Measurements from ENCODE around the gene RAX.

The RAX gene

GRCh38 chr18:59272221-59272888 is 899 bp downstream of the RAX start:
- no peak overlapping the region for H3K9ac ChIP-seq (ENCODE audit: low read depth, low read length)
- no peaks in the 10 kb centered on the region for H3K36me3 ChIP-seq (ENCODE audit: insufficient read depth, low read depth, low read length)
- H3K4me1 ChIP-seq (ENCODE audit: insufficient read depth, low read length): peaks cover 17% of the 10 kb centered on the region; the same call in 1 of the 2 replicates
- peaks cover 9% of the 10 kb centered on the region; the same call in 1 of the 2 replicates for H3K9me3 ChIP-seq (ENCODE audit: insufficient read depth, low read depth, low read length)
- H3K27me3 ChIP-seq (ENCODE audit: insufficient read depth, low read length): peaks cover 99% of the 10 kb centered on the region
- peak overlapping the region; percentile 77; the same call in 1 of the 2 replicates for H3K4me3 ChIP-seq (ENCODE audit: low read length)
- H3K27ac ChIP-seq (ENCODE audit: low read length): no peak overlapping the region

DNA sequence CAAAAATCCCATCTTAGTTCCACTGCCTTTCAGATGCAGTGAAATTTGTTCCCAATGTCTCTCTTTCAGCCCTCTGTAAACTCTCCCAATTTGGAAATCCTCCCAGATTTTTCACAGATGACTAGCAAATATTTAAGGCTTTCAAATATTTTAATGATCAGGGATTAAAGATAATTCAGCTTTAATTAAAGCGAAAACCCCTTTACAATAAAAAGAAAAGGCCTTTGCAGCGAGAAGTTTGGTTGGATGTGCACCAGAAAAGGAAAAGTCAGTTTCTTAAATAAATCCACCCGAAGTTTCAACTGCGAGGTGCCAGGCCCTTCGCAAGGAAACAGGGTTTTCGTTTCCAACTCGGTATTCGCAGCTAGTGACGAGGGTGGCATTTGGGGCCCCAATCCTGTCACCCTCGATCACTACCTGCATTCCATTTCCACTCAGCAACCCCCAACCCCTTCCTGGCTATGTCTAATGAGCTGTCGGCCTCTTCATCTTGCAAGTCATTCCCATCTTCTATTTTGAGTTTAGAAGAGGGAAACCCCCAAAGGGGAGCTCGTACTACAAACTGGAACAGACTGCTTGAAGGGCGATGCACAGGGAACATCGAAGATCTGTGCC is 1.5 kb downstream of the RAX start:
- Histone ChIP-seq H3K9me3 (ENCODE audit: insufficient read depth, low read depth, low read length) (peaks cover 11% of the 10 kb centered on the region; the same call in 1 of the 2 replicates), H3K36me3 (ENCODE audit: insufficient read depth, low read depth, low read length) (no peaks in the 10 kb centered on the region), H3K9ac (ENCODE audit: low read depth, low read length) (no peak overlapping the region), H3K27ac (ENCODE audit: low read length) (no peak overlapping the region), H3K4me1 (ENCODE audit: insufficient read depth, low read length) (peaks cover 20% of the 10 kb centered on the region), H3K4me3 (ENCODE audit: low read length) (peak overlapping the region; percentile 77; the same call in 1 of the 2 replicates), H3K27me3 (ENCODE audit: insufficient read depth, low read length) (peaks cover 99% of the 10 kb centered on the region)

DNA sequence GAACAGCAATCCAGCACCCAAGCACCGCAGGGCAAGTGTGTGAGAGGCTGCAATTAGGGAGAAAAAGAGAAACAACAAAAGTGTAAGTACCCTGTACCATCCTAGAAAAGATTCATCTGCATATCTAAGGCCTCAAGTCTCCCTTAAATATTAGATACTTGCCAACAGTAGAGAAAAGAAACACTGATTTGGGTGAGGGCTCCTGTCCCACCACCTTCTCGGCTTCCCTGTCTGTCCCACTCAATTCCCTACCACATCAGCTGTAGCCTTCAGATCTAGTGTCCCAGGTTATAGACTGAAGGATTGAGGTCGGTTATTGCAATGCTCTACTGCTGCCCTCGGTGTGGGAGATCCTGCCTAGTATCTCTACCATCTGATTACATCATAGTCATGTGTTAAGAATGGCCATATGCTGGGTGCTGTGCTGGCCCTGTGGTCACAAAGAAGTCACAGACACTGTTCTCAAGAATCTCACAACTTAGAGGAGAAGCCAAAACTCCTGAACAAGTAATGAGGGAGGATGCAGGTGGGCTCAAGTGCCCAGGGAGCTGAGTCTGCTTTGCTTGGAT is 2.5 kb downstream of the RAX start:
- Histone ChIP-seq H3K4me3 (ENCODE audit: low read length) (no peak overlapping the region), H3K27me3 (ENCODE audit: insufficient read depth, low read length) (peaks cover 99% of the 10 kb centered on the region), H3K9me3 (ENCODE audit: insufficient read depth, low read depth, low read length) (peaks cover 19% of the 10 kb centered on the region; the same call in 1 of the 2 replicates), H3K36me3 (ENCODE audit: insufficient read depth, low read depth, low read length) (no peaks in the 10 kb centered on the region), H3K27ac (ENCODE audit: low read length) (no peak overlapping the region), H3K9ac (ENCODE audit: low read depth, low read length) (no peak overlapping the region), H3K4me1 (ENCODE audit: insufficient read depth, low read length) (peaks cover 13% of the 10 kb centered on the region)

GRCh38 chr18:59269563-59270119 is 3.6 kb downstream of the RAX start:
- peak overlapping the region; percentile 69 for H3K4me3 ChIP-seq (ENCODE audit: low read length)
- peaks cover 19% of the 10 kb centered on the region; the same call in 1 of the 2 replicates for H3K9me3 ChIP-seq (ENCODE audit: insufficient read depth, low read depth, low read length)
- H3K36me3 ChIP-seq (ENCODE audit: insufficient read depth, low read depth, low read length): no peaks in the 10 kb centered on the region
- peaks cover 99% of the 10 kb centered on the region for H3K27me3 ChIP-seq (ENCODE audit: insufficient read depth, low read length)
- peaks cover 10% of the 10 kb centered on the region for H3K4me1 ChIP-seq (ENCODE audit: insufficient read depth, low read length)
- no peak overlapping the region for H3K27ac ChIP-seq (ENCODE audit: low read length)
- H3K9ac ChIP-seq (ENCODE audit: low read depth, low read length): no peak overlapping the region

- Histone ChIP-seq H3K4me1 (ENCODE audit: insufficient read depth, low read length) (peaks cover 10% of the 10 kb centered on the region), H3K36me3 (ENCODE audit: insufficient read depth, low read depth, low read length) (no peaks in the 10 kb centered on the region), H3K9me3 (ENCODE audit: insufficient read depth, low read depth, low read length) (peaks cover 19% of the 10 kb centered on the region; the same call in 1 of the 2 replicates), H3K27ac (ENCODE audit: low read length) (no peak overlapping the region), H3K27me3 (ENCODE audit: insufficient read depth, low read length) (peaks cover 99% of the 10 kb centered on the region), H3K4me3 (ENCODE audit: low read length) (peak overlapping the region; percentile 69), H3K9ac (ENCODE audit: low read depth, low read length) (no peak overlapping the region)
These were observed 4.3 kb downstream of the RAX start for GRCh38 chr18:59268721-59269562.

DNA sequence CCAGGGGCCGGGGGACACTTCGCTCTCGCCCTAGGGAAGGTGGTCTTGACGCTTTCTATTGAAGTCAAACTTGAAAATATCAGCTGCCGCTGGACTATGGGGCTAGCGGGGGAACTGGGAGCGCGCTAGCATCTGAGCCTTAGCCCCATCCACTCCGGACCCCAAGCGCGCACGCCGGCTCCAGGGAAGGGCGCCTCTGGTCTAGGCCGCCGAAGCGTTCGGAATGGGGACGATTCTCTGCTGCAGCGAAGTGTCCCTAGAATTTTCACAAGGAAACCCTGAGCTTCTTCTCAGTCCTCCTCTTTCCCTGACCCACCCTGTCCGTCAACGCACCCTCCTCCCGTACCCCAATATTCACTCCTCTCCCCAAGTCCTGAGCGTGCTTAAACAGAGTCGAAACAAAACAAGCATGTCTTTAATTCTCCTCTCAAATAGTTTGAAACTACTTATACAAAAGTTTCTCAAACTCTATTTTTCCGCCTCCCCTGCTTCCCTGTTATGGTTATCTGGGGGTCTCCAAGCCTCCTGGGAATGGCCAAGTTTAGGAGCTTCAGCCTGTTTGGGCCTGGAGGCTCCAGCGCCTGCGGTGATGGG is 5.0 kb downstream of the RAX start:
- H3K36me3 ChIP-seq (ENCODE audit: insufficient read depth, low read depth, low read length): no peaks in the 10 kb centered on the region
- H3K9ac ChIP-seq (ENCODE audit: low read depth, low read length): no peak overlapping the region
- H3K4me3 ChIP-seq (ENCODE audit: low read length): peak overlapping the region; percentile 54; the same call in 1 of the 2 replicates
- H3K27me3 ChIP-seq (ENCODE audit: insufficient read depth, low read length): peaks cover 99% of the 10 kb centered on the region
- no peak overlapping the region for H3K27ac ChIP-seq (ENCODE audit: low read length)
- peaks cover 10% of the 10 kb centered on the region for H3K4me1 ChIP-seq (ENCODE audit: insufficient read depth, low read length)
- H3K9me3 ChIP-seq (ENCODE audit: insufficient read depth, low read depth, low read length): peaks cover 19% of the 10 kb centered on the region; the same call in 1 of the 2 replicates

- no peaks in the 10 kb centered on the region for H3K36me3 ChIP-seq (ENCODE audit: insufficient read depth, low read depth, low read length)
- H3K9me3 ChIP-seq (ENCODE audit: insufficient read depth, low read depth, low read length): peaks cover 19% of the 10 kb centered on the region; the same call in 1 of the 2 replicates
- no peak overlapping the region for H3K9ac ChIP-seq (ENCODE audit: low read depth, low read length)
- peaks cover 99% of the 10 kb centered on the region for H3K27me3 ChIP-seq (ENCODE audit: insufficient read depth, low read length)
- peaks cover 10% of the 10 kb centered on the region for H3K4me1 ChIP-seq (ENCODE audit: insufficient read depth, low read length)
- no peak overlapping the region for H3K27ac ChIP-seq (ENCODE audit: low read length)
- peak overlapping the region; percentile 54; the same call in 1 of the 2 replicates for H3K4me3 ChIP-seq (ENCODE audit: low read length)
These were observed 5.6 kb downstream of the RAX start for GRCh38 chr18:59267503-59268126.

GRCh38 chr18:59266886-59267502 is 6.3 kb downstream of the RAX start:
- Histone ChIP-seq H3K27ac (ENCODE audit: low read length) (no peak overlapping the region), H3K4me3 (ENCODE audit: low read length) (no peak overlapping the region), H3K9me3 (ENCODE audit: insufficient read depth, low read depth, low read length) (peaks cover 19% of the 10 kb centered on the region; the same call in 1 of the 2 replicates), H3K27me3 (ENCODE audit: insufficient read depth, low read length) (peaks cover 97% of the 10 kb centered on the region), H3K36me3 (ENCODE audit: insufficient read depth, low read depth, low read length) (no peaks in the 10 kb centered on the region), H3K9ac (ENCODE audit: low read depth, low read length) (no peak overlapping the region), H3K4me1 (ENCODE audit: insufficient read depth, low read length) (peaks cover 10% of the 10 kb centered on the region)

GRCh38 chr18:59266459-59266858 is 6.8 kb downstream of the RAX start:
- Histone ChIP-seq H3K9ac (ENCODE audit: low read depth, low read length) (no peak overlapping the region), H3K9me3 (ENCODE audit: insufficient read depth, low read depth, low read length) (peaks cover 19% of the 10 kb centered on the region; the same call in 1 of the 2 replicates), H3K4me3 (ENCODE audit: low read length) (no peak overlapping the region), H3K36me3 (ENCODE audit: insufficient read depth, low read depth, low read length) (no peaks in the 10 kb centered on the region), H3K27ac (ENCODE audit: low read length) (no peak overlapping the region), H3K4me1 (ENCODE audit: insufficient read depth, low read length) (peaks cover 10% of the 10 kb centered on the region), H3K27me3 (ENCODE audit: insufficient read depth, low read length) (peaks cover 91% of the 10 kb centered on the region)

GRCh38 chr18:59265974-59266369 is 7.3 kb downstream of the RAX start:
- peaks cover 19% of the 10 kb centered on the region; the same call in 1 of the 2 replicates for H3K9me3 ChIP-seq (ENCODE audit: insufficient read depth, low read depth, low read length)
- H3K4me3 ChIP-seq (ENCODE audit: low read length): no peak overlapping the region
- H3K27me3 ChIP-seq (ENCODE audit: insufficient read depth, low read length): peaks cover 87% of the 10 kb centered on the region
- H3K4me1 ChIP-seq (ENCODE audit: insufficient read depth, low read length): peaks cover 10% of the 10 kb centered on the region
- no peaks in the 10 kb centered on the region for H3K36me3 ChIP-seq (ENCODE audit: insufficient read depth, low read depth, low read length)
- H3K9ac ChIP-seq (ENCODE audit: low read depth, low read length): no peak overlapping the region
- H3K27ac ChIP-seq (ENCODE audit: low read length): no peak overlapping the region
